ENCODE data around the gene APOH.

Gene APOH

GRCh38 chr17:66227212-66228045, 1.8 kb downstream of the APOH start:
- H3K9me3 ChIP-seq = no peaks in the 10 kb centered on the region
- H3K27me3 ChIP-seq = peaks cover 11% of the 10 kb centered on the region
- no peaks in the 10 kb centered on the region for H3K4me1 ChIP-seq (ENCODE audit: control insufficient read depth in 1 of 2, insufficient read depth in 1 of 2, low read depth in 1 of 2, low read length in 1 of 2)
- no peak overlapping the region for H3K27ac ChIP-seq
- H3K36me3 ChIP-seq = no peaks in the 10 kb centered on the region
- H3K4me3 ChIP-seq (ENCODE audit: low read depth in 1 of 2, low read length in 1 of 2) = no peak overlapping the region
- TF ChIP-seq CTCF (IDR thresholded peaks at IDR 0.05) = no peak

- Histone ChIP-seq H3K4me1 (ENCODE audit: control insufficient read depth in 1 of 2, insufficient read depth in 1 of 2, low read depth in 1 of 2, low read length in 1 of 2) (no peaks in the 10 kb centered on the region), H3K36me3 (no peaks in the 10 kb centered on the region), H3K4me3 (ENCODE audit: low read depth in 1 of 2, low read length in 1 of 2) (no peak overlapping the region), H3K27me3 (peaks cover 6% of the 10 kb centered on the region), H3K9me3 (no peaks in the 10 kb centered on the region), H3K27ac (no peak overlapping the region)
- TF ChIP-seq CTCF (IDR thresholded peaks at IDR 0.05) = no peak
Measured at GRCh38 chr17:66222798-66223350, 6.3 kb downstream of the APOH start.

- H3K4me3 ChIP-seq (ENCODE audit: low read depth in 1 of 2, low read length in 1 of 2) = no peak overlapping the region
Measured at GRCh38 chr17:66221755-66222530, 7.3 kb downstream of the APOH start.

GRCh38 chr17:66221343-66221742, 7.9 kb downstream of the APOH start:
- H3K27me3 ChIP-seq = peaks cover 9% of the 10 kb centered on the region
- H3K4me1 ChIP-seq (ENCODE audit: control insufficient read depth in 1 of 2, insufficient read depth in 1 of 2, low read depth in 1 of 2, low read length in 1 of 2) = no peaks in the 10 kb centered on the region
- H3K27ac ChIP-seq = no peak overlapping the region
- H3K9me3 ChIP-seq = no peaks in the 10 kb centered on the region
- H3K4me3 ChIP-seq (ENCODE audit: low read depth in 1 of 2, low read length in 1 of 2) = no peak overlapping the region
- no peak for TF ChIP-seq CTCF (IDR thresholded peaks at IDR 0.05)
- no peaks in the 10 kb centered on the region for H3K36me3 ChIP-seq

More at GRCh38 chr17:66221755-66222530, 7.3 kb downstream of the APOH start:
- H3K4me1 ChIP-seq (ENCODE audit: control insufficient read depth in 1 of 2, insufficient read depth in 1 of 2, low read depth in 1 of 2, low read length in 1 of 2) = no peaks in the 10 kb centered on the region
- no peak for TF ChIP-seq CTCF (IDR thresholded peaks at IDR 0.05)
- no peaks in the 10 kb centered on the region for H3K36me3 ChIP-seq
- peaks cover 3% of the 10 kb centered on the region for H3K27me3 ChIP-seq
- no peaks in the 10 kb centered on the region for H3K9me3 ChIP-seq
- H3K27ac ChIP-seq = no peak overlapping the region

GRCh38 chr17:66220079-66220835, 9.0 kb downstream of the APOH start:
- H3K36me3 ChIP-seq = no peaks in the 10 kb centered on the region
- H3K4me1 ChIP-seq (ENCODE audit: control insufficient read depth in 1 of 2, insufficient read depth in 1 of 2, low read depth in 1 of 2, low read length in 1 of 2) = no peaks in the 10 kb centered on the region
- no peak overlapping the region for H3K4me3 ChIP-seq (ENCODE audit: low read depth in 1 of 2, low read length in 1 of 2)
- no peaks in the 10 kb centered on the region for H3K9me3 ChIP-seq
- H3K27me3 ChIP-seq = peaks cover 9% of the 10 kb centered on the region
- TF ChIP-seq CTCF (IDR thresholded peaks at IDR 0.05) = no peak
- H3K27ac ChIP-seq = no peak overlapping the region
